ENCODE data around the gene MAGOH. TPM values are rescaled to one million over a fixed set of nuclear protein-coding genes. Genes with fewer than 3 reads are reported as not detected.

The MAGOH gene
- total and polyA plus RNA-seq, 2 donors (not counting 1 experiment from before 2014, with no cell fraction given) = 10.8 to 45.6 TPM

- Mint-ChIP-seq H3K4me1 (no peaks in the 10 kb centered on the region), H3K9me3 (ENCODE audit: insufficient read depth) (no peaks in the 10 kb centered on the region), H3K4me3 (no peak overlapping the region), H3K27me3 (peaks cover 34% of the 10 kb centered on the region), H3K27ac (no peak overlapping the region)
- H3K36me3 ChIP-seq (replicated peaks in 1 of 2; ENCODE audit: control extremely low read depth in 1 of 2, control insufficient read depth in 1 of 2, extremely low read depth in 1 of 2, insufficient read depth in 2 of 2, low read length in 1 of 2) = no peaks in the 10 kb centered on the region
- WGBS (ENCODE audit: insufficient coverage) = 28% methylated on average over 11 of the region's 16 CpGs
- ChIA-PET CTCF (interaction anchor here (0.6 to 3.5 kb wide), 9 partner anchors 9 to 1284 kb away, joined by 3 to 27 read pairs (median 4); partner anchors contain the start of genes CPT2 and ECHDC2), POLR2A (no interaction called here)
- H4K20me1 ChIP-seq (ENCODE audit: control insufficient read depth, insufficient read depth, low read length, poor library complexity, severe bottlenecking) = no peaks in the 10 kb centered on the region
- no peak overlapping the region for H3K9ac ChIP-seq (ENCODE audit: low read length)
- intact Hi-C loops (cut with micrococcal nuclease) = loop anchor here (5.0 kb wide), 1 partner anchor 210 kb away; no protein-coding TSS in a partner anchor
- H3K79me2 ChIP-seq (ENCODE audit: control insufficient read depth, insufficient read depth, low read length) = no peaks in the 10 kb centered on the region
- DNase-seq (peak; percentile 82), ATAC-seq (ENCODE audit: low read depth) (peak; percentile 61)
- H3K4me1 ChIP-seq (ENCODE audit: control insufficient read depth in 2 of 2, insufficient read depth in 2 of 2, low read length in 2 of 2) = peaks cover 0 to 6% of the 10 kb centered on the region in 2 donors
- H2AFZ ChIP-seq (ENCODE audit: insufficient read depth, low read depth, low read length, poor library complexity, severe bottlenecking) = peak overlapping the region; percentile 29
- no peak overlapping the region for H3K4me3 ChIP-seq (ENCODE audit: control extremely low read depth in 1 of 5, extremely low read depth in 1 of 5, insufficient read depth in 1 of 5, low read depth in 2 of 5, low read length in 4 of 5)
- peaks cover 0 to 25% (median 7%) of the 10 kb centered on the region in 4 experiments for H3K27me3 ChIP-seq (replicated peaks in 1 of 4; ENCODE audit: control extremely low read depth in 1 of 4, control insufficient read depth in 3 of 4, insufficient read depth in 4 of 4, low read length in 3 of 4)
- TF ChIP-seq, protein P1, sequence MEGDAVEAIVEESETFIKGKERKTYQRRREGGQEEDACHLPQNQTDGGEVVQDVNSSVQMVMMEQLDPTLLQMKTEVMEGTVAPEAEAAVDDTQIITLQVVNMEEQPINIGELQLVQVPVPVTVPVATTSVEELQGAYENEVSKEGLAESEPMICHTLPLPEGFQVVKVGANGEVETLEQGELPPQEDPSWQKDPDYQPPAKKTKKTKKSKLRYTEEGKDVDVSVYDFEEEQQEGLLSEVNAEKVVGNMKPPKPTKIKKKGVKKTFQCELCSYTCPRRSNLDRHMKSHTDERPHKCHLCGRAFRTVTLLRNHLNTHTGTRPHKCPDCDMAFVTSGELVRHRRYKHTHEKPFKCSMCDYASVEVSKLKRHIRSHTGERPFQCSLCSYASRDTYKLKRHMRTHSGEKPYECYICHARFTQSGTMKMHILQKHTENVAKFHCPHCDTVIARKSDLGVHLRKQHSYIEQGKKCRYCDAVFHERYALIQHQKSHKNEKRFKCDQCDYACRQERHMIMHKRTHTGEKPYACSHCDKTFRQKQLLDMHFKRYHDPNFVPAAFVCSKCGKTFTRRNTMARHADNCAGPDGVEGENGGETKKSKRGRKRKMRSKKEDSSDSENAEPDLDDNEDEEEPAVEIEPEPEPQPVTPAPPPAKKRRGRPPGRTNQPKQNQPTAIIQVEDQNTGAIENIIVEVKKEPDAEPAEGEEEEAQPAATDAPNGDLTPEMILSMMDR (IDR thresholded peaks at IDR 0.05) = peak; percentile 97
- TF ChIP-seq EZH2 (IDR thresholded peaks at IDR 0.05; ENCODE audit: borderline replicate concordance, insufficient read depth, low read depth, low read length, poor library complexity, severe bottlenecking) = no peak
- peaks cover 0 to 17% (median 2%) of the 10 kb centered on the region in 3 donors for H3K9me3 ChIP-seq (ENCODE audit: control extremely low read depth in 1 of 3, control insufficient read depth in 2 of 3, insufficient read depth in 1 of 3, low read length in 2 of 3)
- no peak overlapping the region for H3K27ac ChIP-seq (ENCODE audit: low read length in 2 of 2)
- H3K4me2 ChIP-seq (replicated peaks; ENCODE audit: low read depth, low read length, poor library complexity, severe bottlenecking) = no peak overlapping the region
These were observed 56.2 kb downstream of the MAGOH start for GRCh38 chr1:53182111-53182593.

GRCh38 chr1:53180951-53181350, 57.4 kb downstream of the MAGOH start:
- DNase-seq (no peak), ATAC-seq (ENCODE audit: low read depth) (no peak)
- Histone ChIP-seq H3K4me1 (ENCODE audit: control insufficient read depth in 2 of 2, insufficient read depth in 2 of 2, low read length in 2 of 2) (peaks cover 0 to 6% of the 10 kb centered on the region in 2 donors), H3K4me3 (ENCODE audit: control extremely low read depth in 1 of 5, extremely low read depth in 1 of 5, insufficient read depth in 1 of 5, low read depth in 2 of 5, low read length in 4 of 5) (no peak overlapping the region), H3K27ac (ENCODE audit: low read length in 2 of 2) (no peak overlapping the region), H3K36me3 (replicated peaks in 1 of 2; ENCODE audit: control extremely low read depth in 1 of 2, control insufficient read depth in 1 of 2, extremely low read depth in 1 of 2, insufficient read depth in 2 of 2, low read length in 1 of 2) (no peaks in the 10 kb centered on the region), H3K9ac (ENCODE audit: low read length) (no peak overlapping the region), H3K4me2 (replicated peaks; ENCODE audit: low read depth, low read length, poor library complexity, severe bottlenecking) (no peak overlapping the region), H4K20me1 (ENCODE audit: control insufficient read depth, insufficient read depth, low read length, poor library complexity, severe bottlenecking) (no peaks in the 10 kb centered on the region), H2AFZ (ENCODE audit: insufficient read depth, low read depth, low read length, poor library complexity, severe bottlenecking) (no peak overlapping the region), H3K79me2 (ENCODE audit: control insufficient read depth, insufficient read depth, low read length) (no peaks in the 10 kb centered on the region), H3K27me3 (replicated peaks in 1 of 4; ENCODE audit: control extremely low read depth in 1 of 4, control insufficient read depth in 3 of 4, insufficient read depth in 4 of 4, low read length in 3 of 4) (peaks cover 0 to 25% (median 8%) of the 10 kb centered on the region in 4 experiments), H3K9me3 (ENCODE audit: control extremely low read depth in 1 of 3, control insufficient read depth in 2 of 3, insufficient read depth in 1 of 3, low read length in 2 of 3) (peaks cover 0 to 16% (median 2%) of the 10 kb centered on the region in 3 donors)
- Mint-ChIP-seq H3K4me3 (no peak overlapping the region), H3K4me1 (no peaks in the 10 kb centered on the region), H3K27ac (no peak overlapping the region), H3K9me3 (ENCODE audit: insufficient read depth) (no peaks in the 10 kb centered on the region), H3K27me3 (peaks cover 36% of the 10 kb centered on the region)
- intact Hi-C loops (cut with micrococcal nuclease) = loop anchor here (5.0 kb wide), 1 partner anchor 211 kb away; no protein-coding TSS in a partner anchor
- TF ChIP-seq, protein P1 (IDR thresholded peaks at IDR 0.05) = no peak
- no peak for TF ChIP-seq EZH2 (IDR thresholded peaks at IDR 0.05; ENCODE audit: borderline replicate concordance, insufficient read depth, low read depth, low read length, poor library complexity, severe bottlenecking)
- 100% methylated on average over 2 of the region's 5 CpGs for WGBS (ENCODE audit: insufficient coverage)
- CTCF ChIA-PET = interaction anchor here (0.7 to 1.8 kb wide), 6 partner anchors 9 to 480 kb away, joined by 3 to 9 read pairs (median 4); no protein-coding TSS in a partner anchor
- POLR2A ChIA-PET = no interaction called here
